SK-N-SH treated with all-trans-retinoic acid at 6 μM for 48 hours (cell line): Measurements from ENCODE around the gene WWC2.

Source experiments
- ATAC-seq: fragments of 200-7000 bp; cut with Tn5 transposase; 3 replicates; pipeline ENCODE4 v1.9.1; 2020; ENCODE audit warnings: mild to moderate bottlenecking, moderate library complexity
- ARNTL ChIP-seq: fragments of 450-650 bp; formaldehyde crosslinking; IDR thresholded peaks from 2 replicates; pipeline ENCODE4 v1.5.0; 2020; ENCODE audit warnings: low read depth, mild to moderate bottlenecking, moderate library complexity, borderline replicate concordance
- BACH2 ChIP-seq: fragments of 250-450 bp; sonication (Bioruptor Pico); IDR thresholded peaks from 2 replicates; pipeline ENCODE4 v1.9.0; 2021; ENCODE audit warnings: mild to moderate bottlenecking, borderline replicate concordance
- CREB5 ChIP-seq: fragments of 250-450 bp; sonication (Bioruptor Pico); IDR thresholded peaks from 2 replicates; pipeline ENCODE4 v1.5.1; 2020; ENCODE audit warnings: low read depth, mild to moderate bottlenecking, moderate library complexity
- CSDC2 ChIP-seq: fragments of 250-450 bp; sonication (Bioruptor Pico); IDR thresholded peaks from 2 replicates; pipeline ENCODE4 v1.5.0; 2020; ENCODE audit warnings: mild to moderate bottlenecking, moderate library complexity
- GLIS3 ChIP-seq: fragments of 250-450 bp; sonication (Bioruptor Pico); IDR thresholded peaks from 2 replicates; pipeline ENCODE4 v1.5.0; 2020; ENCODE audit warnings: mild to moderate bottlenecking, moderate library complexity
- ISL1 ChIP-seq: fragments of 250-450 bp; sonication (Bioruptor Pico); IDR thresholded peaks from 2 replicates; pipeline ENCODE4 v2.1.2; 2022; ENCODE audit warnings: mild to moderate bottlenecking, moderate library complexity
- OSR1 ChIP-seq: fragments of 250-450 bp; sonication (Bioruptor Pico); IDR thresholded peaks from 2 replicates; pipeline ENCODE4 v1.8.0; 2022; ENCODE audit warnings: moderate library complexity, mild to moderate bottlenecking, inconsistent platforms
- PPARA ChIP-seq: fragments of 250-450 bp; sonication (Bioruptor Pico); IDR thresholded peaks from 2 replicates; pipeline ENCODE4 v1.5.0; 2020; ENCODE audit warnings: mild to moderate bottlenecking, borderline replicate concordance
- RARB ChIP-seq: fragments of 250-450 bp; sonication (Bioruptor Pico); IDR thresholded peaks from 2 replicates; pipeline ENCODE4 v1.8.0; 2021; ENCODE audit warnings: mild to moderate bottlenecking, moderate library complexity
- SNAI2 ChIP-seq: fragments of 250-450 bp; sonication (Bioruptor Pico); IDR thresholded peaks from 2 replicates; pipeline ENCODE4 v1.5.0; 2020; ENCODE audit warnings: mild to moderate bottlenecking, moderate library complexity
- TCF4 ChIP-seq: fragments of 250-450 bp; sonication (Bioruptor Pico); IDR thresholded peaks from 2 replicates; pipeline ENCODE4 v1.8.0; 2021; ENCODE audit warnings: mild to moderate bottlenecking, moderate library complexity, borderline replicate concordance
- TOX ChIP-seq: fragments of 250-450 bp; sonication (Bioruptor Pico); IDR thresholded peaks from 2 replicates; pipeline ENCODE4 v1.8.0; 2021; ENCODE audit warnings: mild to moderate bottlenecking, moderate library complexity, borderline replicate concordance
- ZC3H10 ChIP-seq: fragments of 250-450 bp; sonication (Bioruptor Pico); IDR thresholded peaks from 2 replicates; pipeline ENCODE4 v1.5.1; 2021; ENCODE audit warnings: mild to moderate bottlenecking, moderate library complexity
- ZFP3 ChIP-seq: fragments of 250-450 bp; sonication (Bioruptor Pico); IDR thresholded peaks from 2 replicates; pipeline ENCODE4 v1.5.0; 2020; ENCODE audit warnings: mild to moderate bottlenecking, moderate library complexity
- ZFP30 ChIP-seq: fragments of 450-650 bp; formaldehyde crosslinking; IDR thresholded peaks from 2 replicates; pipeline ENCODE4 v1.5.0; 2022; ENCODE audit warnings: mild to moderate bottlenecking, moderate library complexity
- ZNF565 ChIP-seq: fragments of 450-650 bp; formaldehyde crosslinking; conservative IDR thresholded peaks from 2 replicates; pipeline ENCODE4 v1.5.0; 2020; ENCODE audit warnings: low read depth, mild to moderate bottlenecking, moderate library complexity
- ZNF70 ChIP-seq: fragments of 450-650 bp; formaldehyde crosslinking; IDR thresholded peaks from 2 replicates; pipeline ENCODE4 v1.5.0; 2020; ENCODE audit warnings: mild to moderate bottlenecking, moderate library complexity
- ZNF8 ChIP-seq: fragments of 450-650 bp; formaldehyde crosslinking; IDR thresholded peaks from 2 replicates; pipeline ENCODE4 v1.5.0; 2020; ENCODE audit warnings: mild to moderate bottlenecking, moderate library complexity
- TF ChIP-seq, protein P1 (sequence below): fragments of 250-450 bp; sonication (Bioruptor Pico); IDR thresholded peaks from 2 replicates; pipeline ENCODE4 v1.5.0; 2020; ENCODE audit warnings: mild to moderate bottlenecking, moderate library complexity
- TF ChIP-seq, protein P2 (sequence below): fragments of 250-450 bp; sonication (Bioruptor Pico); IDR thresholded peaks from 2 replicates; pipeline ENCODE4 v1.8.0; 2020; ENCODE audit warnings: mild to moderate bottlenecking, moderate library complexity, borderline replicate concordance
- TF ChIP-seq, protein P3 (sequence below): fragments of 250-450 bp; sonication (Bioruptor Pico); IDR thresholded peaks from 2 replicates; pipeline ENCODE4 v1.8.0; 2021; ENCODE audit warnings: low read depth, mild to moderate bottlenecking, moderate library complexity, borderline replicate concordance
- TF ChIP-seq, protein P4 (sequence below): fragments of 250-450 bp; sonication (Bioruptor Pico); IDR thresholded peaks from 2 replicates; pipeline ENCODE4 v1.5.1; 2021; ENCODE audit warnings: mild to moderate bottlenecking, moderate library complexity

Gene WWC2

GRCh38 chr4:183094393-183095198, 4.5 kb upstream of the WWC2 start (continued):
- no peak for TF ChIP-seq CREB5
- TF ChIP-seq RARB (CRISPR knock-in tag), result no peak
- no peak for TF ChIP-seq GLIS3 (CRISPR knock-in tag)
- no peak for TF ChIP-seq CSDC2 (CRISPR knock-in tag)
- no peak for TF ChIP-seq SNAI2 (CRISPR knock-in tag)
- no peak for TF ChIP-seq OSR1

- TF ChIP-seq TCF4 (CRISPR knock-in tag) (no peak), CSDC2 (CRISPR knock-in tag) (no peak)
- ATAC-seq, result no peak
Measured at GRCh38 chr4:183095199-183095512, 3.9 kb upstream of the WWC2 start.

GRCh38 chr4:183096276-183096965, 2.6 kb upstream of the WWC2 start:
- TF ChIP-seq TOX (CRISPR knock-in tag), result no peak
- no peak for TF ChIP-seq ARNTL
- TF ChIP-seq, protein P1, sequence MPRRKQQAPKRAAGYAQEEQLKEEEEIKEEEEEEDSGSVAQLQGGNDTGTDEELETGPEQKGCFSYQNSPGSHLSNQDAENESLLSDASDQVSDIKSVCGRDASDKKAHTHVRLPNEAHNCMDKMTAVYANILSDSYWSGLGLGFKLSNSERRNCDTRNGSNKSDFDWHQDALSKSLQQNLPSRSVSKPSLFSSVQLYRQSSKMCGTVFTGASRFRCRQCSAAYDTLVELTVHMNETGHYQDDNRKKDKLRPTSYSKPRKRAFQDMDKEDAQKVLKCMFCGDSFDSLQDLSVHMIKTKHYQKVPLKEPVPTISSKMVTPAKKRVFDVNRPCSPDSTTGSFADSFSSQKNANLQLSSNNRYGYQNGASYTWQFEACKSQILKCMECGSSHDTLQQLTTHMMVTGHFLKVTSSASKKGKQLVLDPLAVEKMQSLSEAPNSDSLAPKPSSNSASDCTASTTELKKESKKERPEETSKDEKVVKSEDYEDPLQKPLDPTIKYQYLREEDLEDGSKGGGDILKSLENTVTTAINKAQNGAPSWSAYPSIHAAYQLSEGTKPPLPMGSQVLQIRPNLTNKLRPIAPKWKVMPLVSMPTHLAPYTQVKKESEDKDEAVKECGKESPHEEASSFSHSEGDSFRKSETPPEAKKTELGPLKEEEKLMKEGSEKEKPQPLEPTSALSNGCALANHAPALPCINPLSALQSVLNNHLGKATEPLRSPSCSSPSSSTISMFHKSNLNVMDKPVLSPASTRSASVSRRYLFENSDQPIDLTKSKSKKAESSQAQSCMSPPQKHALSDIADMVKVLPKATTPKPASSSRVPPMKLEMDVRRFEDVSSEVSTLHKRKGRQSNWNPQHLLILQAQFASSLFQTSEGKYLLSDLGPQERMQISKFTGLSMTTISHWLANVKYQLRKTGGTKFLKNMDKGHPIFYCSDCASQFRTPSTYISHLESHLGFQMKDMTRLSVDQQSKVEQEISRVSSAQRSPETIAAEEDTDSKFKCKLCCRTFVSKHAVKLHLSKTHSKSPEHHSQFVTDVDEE (CRISPR knock-in tag), result no peak
- TF ChIP-seq ZC3H10 (CRISPR knock-in tag), result no peak
- TF ChIP-seq PPARA, result no peak
- no peak for TF ChIP-seq OSR1
- TF ChIP-seq ZNF8 (CRISPR knock-in tag), result no peak
- TF ChIP-seq, protein P2, sequence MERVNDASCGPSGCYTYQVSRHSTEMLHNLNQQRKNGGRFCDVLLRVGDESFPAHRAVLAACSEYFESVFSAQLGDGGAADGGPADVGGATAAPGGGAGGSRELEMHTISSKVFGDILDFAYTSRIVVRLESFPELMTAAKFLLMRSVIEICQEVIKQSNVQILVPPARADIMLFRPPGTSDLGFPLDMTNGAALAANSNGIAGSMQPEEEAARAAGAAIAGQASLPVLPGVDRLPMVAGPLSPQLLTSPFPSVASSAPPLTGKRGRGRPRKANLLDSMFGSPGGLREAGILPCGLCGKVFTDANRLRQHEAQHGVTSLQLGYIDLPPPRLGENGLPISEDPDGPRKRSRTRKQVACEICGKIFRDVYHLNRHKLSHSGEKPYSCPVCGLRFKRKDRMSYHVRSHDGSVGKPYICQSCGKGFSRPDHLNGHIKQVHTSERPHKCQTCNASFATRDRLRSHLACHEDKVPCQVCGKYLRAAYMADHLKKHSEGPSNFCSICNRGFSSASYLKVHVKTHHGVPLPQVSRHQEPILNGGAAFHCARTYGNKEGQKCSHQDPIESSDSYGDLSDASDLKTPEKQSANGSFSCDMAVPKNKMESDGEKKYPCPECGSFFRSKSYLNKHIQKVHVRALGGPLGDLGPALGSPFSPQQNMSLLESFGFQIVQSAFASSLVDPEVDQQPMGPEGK (CRISPR knock-in tag), result no peak
- TF ChIP-seq ZNF70 (CRISPR knock-in tag), result no peak
- TF ChIP-seq ZFP30 (CRISPR knock-in tag), result no peak
- TF ChIP-seq BACH2 (CRISPR knock-in tag), result no peak
- TF ChIP-seq ISL1 (CRISPR knock-in tag), result no peak
- no peak for ATAC-seq

DNA sequence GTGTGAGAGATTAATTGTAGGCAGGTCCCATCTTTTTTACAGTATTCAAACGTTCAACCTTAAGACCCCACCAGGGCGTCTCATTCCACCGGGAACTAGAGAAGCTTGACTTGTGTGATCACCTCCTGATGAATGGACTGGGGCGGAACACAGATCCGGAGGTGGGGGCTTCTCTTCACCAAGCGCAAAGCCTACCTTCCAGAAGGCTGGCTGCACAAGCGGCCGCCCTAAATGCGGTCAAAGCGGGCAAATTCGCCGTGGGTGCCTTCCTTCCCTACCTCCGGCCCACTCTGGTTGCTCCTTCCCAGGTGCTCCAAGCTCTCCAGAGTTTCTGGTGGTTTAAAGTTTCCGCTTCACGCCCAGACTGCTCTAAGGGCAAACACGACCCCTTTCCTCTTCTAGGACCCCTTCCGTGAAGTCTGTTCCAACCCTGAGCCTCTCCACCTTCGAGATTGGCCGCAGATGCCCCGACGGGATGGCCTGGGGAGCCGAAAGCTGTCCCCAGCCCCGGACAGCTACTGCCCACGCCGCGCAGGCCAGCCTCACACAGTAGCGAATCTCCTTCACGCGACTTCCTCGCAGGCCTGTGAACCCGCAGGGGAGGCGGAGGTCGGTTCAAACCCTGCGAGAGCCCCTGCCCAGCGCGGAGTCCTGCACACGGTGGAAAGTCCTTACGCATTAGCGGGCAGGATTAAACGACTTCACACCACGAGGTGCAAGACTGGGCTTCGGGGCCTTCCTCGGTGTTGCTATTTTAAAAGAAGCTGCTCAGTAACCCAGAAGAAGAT, 1.6 kb upstream of the WWC2 start:
- ATAC-seq, result no peak
- no peak for TF ChIP-seq RARB (CRISPR knock-in tag)
- TF ChIP-seq, protein P1 (CRISPR knock-in tag), result no peak
- no peak for TF ChIP-seq ARNTL
- no peak for TF ChIP-seq CSDC2 (CRISPR knock-in tag)
- TF ChIP-seq, protein P3, sequence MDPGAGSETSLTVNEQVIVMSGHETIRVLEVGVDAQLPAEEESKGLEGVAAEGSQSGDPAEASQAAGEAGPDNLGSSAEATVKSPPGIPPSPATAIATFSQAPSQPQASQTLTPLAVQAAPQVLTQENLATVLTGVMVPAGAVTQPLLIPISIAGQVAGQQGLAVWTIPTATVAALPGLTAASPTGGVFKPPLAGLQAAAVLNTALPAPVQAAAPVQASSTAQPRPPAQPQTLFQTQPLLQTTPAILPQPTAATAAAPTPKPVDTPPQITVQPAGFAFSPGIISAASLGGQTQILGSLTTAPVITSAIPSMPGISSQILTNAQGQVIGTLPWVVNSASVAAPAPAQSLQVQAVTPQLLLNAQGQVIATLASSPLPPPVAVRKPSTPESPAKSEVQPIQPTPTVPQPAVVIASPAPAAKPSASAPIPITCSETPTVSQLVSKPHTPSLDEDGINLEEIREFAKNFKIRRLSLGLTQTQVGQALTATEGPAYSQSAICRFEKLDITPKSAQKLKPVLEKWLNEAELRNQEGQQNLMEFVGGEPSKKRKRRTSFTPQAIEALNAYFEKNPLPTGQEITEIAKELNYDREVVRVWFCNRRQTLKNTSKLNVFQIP (CRISPR knock-in tag), result no peak
- TF ChIP-seq, protein P4, sequence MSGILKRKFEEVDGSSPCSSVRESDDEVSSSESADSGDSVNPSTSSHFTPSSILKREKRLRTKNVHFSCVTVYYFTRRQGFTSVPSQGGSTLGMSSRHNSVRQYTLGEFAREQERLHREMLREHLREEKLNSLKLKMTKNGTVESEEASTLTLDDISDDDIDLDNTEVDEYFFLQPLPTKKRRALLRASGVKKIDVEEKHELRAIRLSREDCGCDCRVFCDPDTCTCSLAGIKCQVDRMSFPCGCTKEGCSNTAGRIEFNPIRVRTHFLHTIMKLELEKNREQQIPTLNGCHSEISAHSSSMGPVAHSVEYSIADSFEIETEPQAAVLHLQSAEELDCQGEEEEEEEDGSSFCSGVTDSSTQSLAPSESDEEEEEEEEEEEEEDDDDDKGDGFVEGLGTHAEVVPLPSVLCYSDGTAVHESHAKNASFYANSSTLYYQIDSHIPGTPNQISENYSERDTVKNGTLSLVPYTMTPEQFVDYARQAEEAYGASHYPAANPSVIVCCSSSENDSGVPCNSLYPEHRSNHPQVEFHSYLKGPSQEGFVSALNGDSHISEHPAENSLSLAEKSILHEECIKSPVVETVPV (CRISPR knock-in tag), result no peak
- TF ChIP-seq ZFP3 (CRISPR knock-in tag), result no peak
- TF ChIP-seq PPARA, result no peak
- no peak for TF ChIP-seq SNAI2 (CRISPR knock-in tag)
- no peak for TF ChIP-seq ZNF565 (CRISPR knock-in tag)
- no peak for TF ChIP-seq BACH2 (CRISPR knock-in tag)
